Neural progenitor cell (in vitro differentiated cells): ENCODE measurements around the gene SLX4. TPM values are rescaled to one million over a fixed set of nuclear protein-coding genes. Genes with fewer than 3 reads are reported as not detected.

Source experiments
- DNase-seq: peaks from one replicate; pipeline ENCODE4 v3.0.0-alpha.2; 2016; ENCODE audit warnings: low spot score
- H2AFZ ChIP-seq: fragments of 200-600 bp; sonication (generic); replicated peaks from 2 replicates; pipeline ENCODE4 v1.6.1; 2016; ENCODE audit warnings: antibody characterized with exemption
- H3F3A ChIP-seq: fragments of 200-600 bp; sonication (generic); 2 replicates; pipeline ENCODE4 v1.6.1; 2016; ENCODE audit warnings: antibody characterized with exemption, low read depth
- H3K27ac ChIP-seq: fragments of 200-600 bp; sonication (generic); 2 replicates; pipeline ENCODE4 v1.5.1; 2016; ENCODE audit warnings: mild to moderate bottlenecking
- H3K27me3 ChIP-seq: fragments of 200-600 bp; sonication (generic); 2 replicates; pipeline ENCODE4 v1.6.1; 2016; ENCODE audit warnings: mild to moderate bottlenecking, moderate library complexity
- H3K36me3 ChIP-seq: fragments of 200-600 bp; sonication (generic); 2 replicates; pipeline ENCODE4 v1.5.1; 2016
- H3K4me1 ChIP-seq: fragments of 200-600 bp; sonication (generic); 2 replicates; pipeline ENCODE4 v1.6.1; 2016; ENCODE audit warnings: mixed run types
- H3K4me2 ChIP-seq: fragments of 200-600 bp; sonication (generic); 2 replicates; pipeline ENCODE4 v1.6.1; 2016
- H3K4me3 ChIP-seq: fragments of 200-600 bp; sonication (generic); 2 replicates; pipeline ENCODE4 v1.5.1; 2016
- H3K79me2 ChIP-seq: fragments of 200-600 bp; sonication (generic); 2 replicates; pipeline ENCODE4 v1.6.1; 2016; ENCODE audit warnings: low read depth
- H3K9ac ChIP-seq: fragments of 200-600 bp; sonication (generic); 2 replicates; pipeline ENCODE4 v1.6.1; 2016
- H3K9me3 ChIP-seq: fragments of 200-600 bp; sonication (generic); 2 replicates; pipeline ENCODE4 v1.5.1; 2016; ENCODE audit warnings: low read depth
- H4K20me1 ChIP-seq: fragments of 200-600 bp; sonication (generic); 2 replicates; pipeline ENCODE4 v1.6.1; 2016; ENCODE audit warnings: low read depth
- H3K27ac Mint-ChIP-seq: 3 replicates; pipeline ENCODE4 v1.8.0; 2021; ENCODE audit warnings: mixed read lengths
- H3K27me3 Mint-ChIP-seq: 2 replicates; pipeline ENCODE4 v1.8.0; 2022; ENCODE audit warnings: low read depth, mild to moderate bottlenecking, inconsistent platforms, moderate library complexity, mixed read lengths; ENCODE audit not compliant: insufficient read depth
- H3K36me3 Mint-ChIP-seq: 3 replicates; pipeline ENCODE4 v1.8.0; 2021; ENCODE audit warnings: mixed read lengths
- H3K4me1 Mint-ChIP-seq: 3 replicates; pipeline ENCODE4 v1.8.0; 2021; ENCODE audit warnings: mixed read lengths
- H3K4me3 Mint-ChIP-seq: 3 replicates; pipeline ENCODE4 v1.8.0; 2021; ENCODE audit warnings: mild to moderate bottlenecking, moderate library complexity, mixed read lengths
- H3K9me3 Mint-ChIP-seq: 3 replicates; pipeline ENCODE4 v1.8.0; 2020; ENCODE audit warnings: mixed read lengths
- CTCF ChIP-seq: fragments of 200-600 bp; sonication (generic); IDR thresholded peaks from 2 replicates; pipeline ENCODE4 v1.5.1; 2017; ENCODE audit warnings: antibody characterized with exemption, mild to moderate bottlenecking
- EZH2 ChIP-seq: fragments of 200-600 bp; sonication (generic); IDR thresholded peaks from 2 replicates; pipeline ENCODE4 v1.6.1; 2017; ENCODE audit warnings: antibody characterized with exemption, mild to moderate bottlenecking, moderate library complexity
- EZH2phosphoT487 ChIP-seq: fragments of 200-600 bp; sonication (generic); IDR thresholded peaks from 2 replicates; pipeline ENCODE4 v1.6.1; 2017; ENCODE audit warnings: antibody characterized with exemption
- total RNA-seq: library from RNA; depleted of rRNA; stranded (reverse); fragments of >200 nt; gene quantifications from 2 replicates; pipeline ENCODE4 v1.2.3, GENCODE V29; 2015; ENCODE audit warnings: low replicate concordance

Gene SLX4
- total RNA-seq, 1 donor from 2014 or later = 7.7 TPM

- Mint-ChIP-seq H3K9me3 (no peaks in the 10 kb centered on the region), H3K36me3 (peaks cover 15% of the 10 kb centered on the region), H3K27ac (peak overlapping the region; percentile 76), H3K4me1 (no peaks in the 10 kb centered on the region), H3K27me3 (no peaks in the 10 kb centered on the region), H3K4me3 (no peak overlapping the region)
- Histone ChIP-seq H3K36me3 (no peaks in the 10 kb centered on the region), H3K4me2 (no peak overlapping the region), H3K27ac (no peak overlapping the region), H3K4me3 (no peak overlapping the region), H2AFZ (no peak overlapping the region), H3K27me3 (no peaks in the 10 kb centered on the region), H3K79me2 (no peaks in the 10 kb centered on the region), H3K9me3 (no peaks in the 10 kb centered on the region), H4K20me1 (no peaks in the 10 kb centered on the region), H3F3A (no peaks in the 10 kb centered on the region), H3K4me1 (no peaks in the 10 kb centered on the region), H3K9ac (no peak overlapping the region)
- DNase-seq = no peak
- no peak for TF ChIP-seq EZH2
- no peak for TF ChIP-seq EZH2phosphoT487
- TF ChIP-seq CTCF = no peak
These were observed 20.0 kb downstream of the SLX4 start for GRCh38 chr16:3591436-3591803.

- Histone ChIP-seq H3K4me2 (no peak overlapping the region), H3K27ac (no peak overlapping the region), H3K4me1 (no peaks in the 10 kb centered on the region), H3K4me3 (no peak overlapping the region), H3K36me3 (no peaks in the 10 kb centered on the region), H3K79me2 (no peaks in the 10 kb centered on the region), H2AFZ (no peak overlapping the region), H3F3A (no peaks in the 10 kb centered on the region), H3K9ac (no peak overlapping the region), H3K9me3 (no peaks in the 10 kb centered on the region), H4K20me1 (no peaks in the 10 kb centered on the region), H3K27me3 (no peaks in the 10 kb centered on the region)
- Mint-ChIP-seq H3K36me3 (peaks cover 17% of the 10 kb centered on the region), H3K4me1 (no peaks in the 10 kb centered on the region), H3K27ac (no peak overlapping the region), H3K4me3 (no peak overlapping the region), H3K27me3 (no peaks in the 10 kb centered on the region), H3K9me3 (no peaks in the 10 kb centered on the region)
- DNase-seq = no peak
- TF ChIP-seq EZH2phosphoT487 = no peak
- no peak for TF ChIP-seq CTCF
- TF ChIP-seq EZH2 = no peak
These were observed 20.5 kb downstream of the SLX4 start for GRCh38 chr16:3590736-3591435.

GRCh38 chr16:3589991-3590701 is 21.3 kb downstream of the SLX4 start:
- TF ChIP-seq CTCF (no peak), EZH2phosphoT487 (no peak), EZH2 (no peak)
- H3K27ac Mint-ChIP-seq = no peak overlapping the region

More at GRCh38 chr16:3589991-3590701, 21.3 kb downstream of the SLX4 start:
- no peak overlapping the region for H2AFZ ChIP-seq
- no peak overlapping the region for H3K4me2 ChIP-seq
- no peak overlapping the region for H3K4me3 ChIP-seq
- no peaks in the 10 kb centered on the region for H3K9me3 ChIP-seq
- Mint-ChIP-seq H3K36me3 (peaks cover 16% of the 10 kb centered on the region), H3K9me3 (no peaks in the 10 kb centered on the region), H3K4me3 (no peak overlapping the region), H3K27me3 (no peaks in the 10 kb centered on the region), H3K4me1 (no peaks in the 10 kb centered on the region)
- no peaks in the 10 kb centered on the region for H3K36me3 ChIP-seq
- no peak for DNase-seq
- H4K20me1 ChIP-seq = no peaks in the 10 kb centered on the region
- no peaks in the 10 kb centered on the region for H3K4me1 ChIP-seq
- H3K9ac ChIP-seq = no peak overlapping the region
- H3F3A ChIP-seq = no peaks in the 10 kb centered on the region
- no peaks in the 10 kb centered on the region for H3K79me2 ChIP-seq
- no peaks in the 10 kb centered on the region for H3K27me3 ChIP-seq
- H3K27ac ChIP-seq = no peak overlapping the region
